Neural progenitor cell (in vitro differentiated cells): ENCODE data around the gene PDLIM1.

ENCODE experiments used
- EZH2 ChIP-seq: fragments of 200-600 bp; sonication (generic); IDR thresholded peaks from 2 replicates; pipeline ENCODE4 v1.6.1; 2017; ENCODE audit warnings: antibody characterized with exemption, mild to moderate bottlenecking, moderate library complexity
- TF ChIP-seq, protein P1 (sequence below): fragments of 200-600 bp; sonication (generic); IDR thresholded peaks from 2 replicates; pipeline ENCODE4 v1.5.1; 2017; ENCODE audit warnings: antibody characterized with exemption, mild to moderate bottlenecking

DNA sequence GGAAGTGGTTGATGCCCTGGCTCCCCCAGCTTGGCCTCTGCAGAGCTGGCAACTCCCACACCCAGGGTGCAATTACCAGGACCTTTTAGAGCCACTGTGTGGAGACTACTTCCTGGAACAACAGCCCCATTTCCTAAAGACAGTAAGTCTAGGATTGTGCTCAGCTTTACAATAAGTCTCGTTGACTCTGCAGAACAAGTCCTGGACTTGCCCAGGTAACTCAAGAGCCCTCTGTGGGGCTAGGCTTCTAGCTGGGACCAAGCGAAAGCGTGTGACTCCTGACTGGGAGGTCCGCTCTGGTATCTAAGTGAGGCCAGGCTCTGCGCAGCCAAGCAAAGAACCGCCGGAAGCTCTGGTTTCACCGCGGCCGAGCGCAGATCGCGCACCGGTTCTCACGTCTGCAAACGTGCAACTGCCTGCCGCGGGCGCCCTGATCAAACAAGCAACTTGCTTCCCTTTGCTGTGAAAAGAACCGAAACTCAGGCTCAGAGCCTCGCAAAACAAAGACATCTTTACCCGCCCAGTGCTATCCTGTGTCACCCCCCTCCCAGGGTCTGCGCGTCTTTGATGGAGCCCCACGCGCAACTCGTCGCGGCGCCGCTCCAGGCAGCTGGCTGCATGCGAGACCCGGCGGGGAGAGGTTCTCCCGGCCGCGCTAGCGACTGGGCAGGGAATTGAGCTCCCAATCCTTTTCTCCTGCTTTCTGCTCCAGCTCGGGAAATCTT, 4.4 kb upstream of the PDLIM1 start:
- TF ChIP-seq, protein P1, sequence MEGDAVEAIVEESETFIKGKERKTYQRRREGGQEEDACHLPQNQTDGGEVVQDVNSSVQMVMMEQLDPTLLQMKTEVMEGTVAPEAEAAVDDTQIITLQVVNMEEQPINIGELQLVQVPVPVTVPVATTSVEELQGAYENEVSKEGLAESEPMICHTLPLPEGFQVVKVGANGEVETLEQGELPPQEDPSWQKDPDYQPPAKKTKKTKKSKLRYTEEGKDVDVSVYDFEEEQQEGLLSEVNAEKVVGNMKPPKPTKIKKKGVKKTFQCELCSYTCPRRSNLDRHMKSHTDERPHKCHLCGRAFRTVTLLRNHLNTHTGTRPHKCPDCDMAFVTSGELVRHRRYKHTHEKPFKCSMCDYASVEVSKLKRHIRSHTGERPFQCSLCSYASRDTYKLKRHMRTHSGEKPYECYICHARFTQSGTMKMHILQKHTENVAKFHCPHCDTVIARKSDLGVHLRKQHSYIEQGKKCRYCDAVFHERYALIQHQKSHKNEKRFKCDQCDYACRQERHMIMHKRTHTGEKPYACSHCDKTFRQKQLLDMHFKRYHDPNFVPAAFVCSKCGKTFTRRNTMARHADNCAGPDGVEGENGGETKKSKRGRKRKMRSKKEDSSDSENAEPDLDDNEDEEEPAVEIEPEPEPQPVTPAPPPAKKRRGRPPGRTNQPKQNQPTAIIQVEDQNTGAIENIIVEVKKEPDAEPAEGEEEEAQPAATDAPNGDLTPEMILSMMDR, result no peak
- peak; percentile 36 for TF ChIP-seq EZH2
